CD4-positive, CD25-positive, alpha-beta regulatory T cell (primary cell): ENCODE data around the gene ZP1. TPM values are rescaled to one million over a fixed set of nuclear protein-coding genes. Genes with fewer than 3 reads are reported as not detected.

Experiments used
- ATAC-seq, 2 donors: fragments of 150-1000 bp; cut with Tn5 transposase; one replicate each; pipeline ENCODE4 v1.10.0; 2021; ENCODE audit warnings: low read depth in 2 of 2, moderate number of reproducible peaks in 2 of 2, moderate library complexity in 1 of 2
- DNase-seq, 3 donors: peaks; one replicate each; pipeline versions ENCODE4 v3.0.0 to v3.0.0-alpha.2; 2012 to 2022; ENCODE audit warnings: mixed read lengths in 1 of 3
- H3K27ac ChIP-seq: one replicate; pipeline ENCODE4 v1.7.0; 2013; ENCODE audit warnings: mild to moderate bottlenecking, low read length; ENCODE audit not compliant: insufficient read depth, poor library complexity, severe bottlenecking
- H3K27me3 ChIP-seq: one replicate; pipeline ENCODE4 v1.7.0; 2013; ENCODE audit warnings: low read length; ENCODE audit not compliant: control insufficient read depth, insufficient read depth
- H3K36me3 ChIP-seq: one replicate; pipeline ENCODE4 v1.7.0; 2013; ENCODE audit warnings: mild to moderate bottlenecking, low read length, moderate library complexity; ENCODE audit not compliant: control insufficient read depth, insufficient read depth
- H3K4me1 ChIP-seq: 2 replicates; pipeline ENCODE4 v1.7.0; 2013; ENCODE audit warnings: mild to moderate bottlenecking, low read length; ENCODE audit not compliant: insufficient read depth, control insufficient read depth, poor library complexity, severe bottlenecking
- H3K4me3 ChIP-seq: one replicate; pipeline ENCODE4 v1.7.0; 2013; ENCODE audit warnings: low read depth, mild to moderate bottlenecking, low read length, moderate library complexity
- H3K9me3 ChIP-seq, 2 experiments: 1 replicate in 1 of 2; 2 replicates in 1 of 2; pipeline ENCODE4 v1.7.0; 2013; ENCODE audit warnings: low read length in 2 of 2, mild to moderate bottlenecking in 1 of 2, moderate library complexity in 1 of 2; ENCODE audit not compliant: control insufficient read depth in 2 of 2
- H3K27ac Mint-ChIP-seq, 3 donors: one replicate each; pipeline ENCODE4 v1.8.0; 2020 to 2022; ENCODE audit warnings: mild to moderate bottlenecking in 3 of 3, mixed read lengths in 3 of 3, moderate library complexity in 2 of 3
- H3K27me3 Mint-ChIP-seq: one replicate; pipeline ENCODE4 v1.8.0; 2022; ENCODE audit warnings: mild to moderate bottlenecking, mixed read lengths
- H3K36me3 Mint-ChIP-seq: one replicate; pipeline ENCODE4 v1.8.0; 2020; ENCODE audit warnings: mixed read lengths
- H3K4me1 Mint-ChIP-seq, 4 donors: one replicate each; pipeline ENCODE4 v1.8.0; 2020 to 2022; ENCODE audit warnings: mixed read lengths in 4 of 4, mild to moderate bottlenecking in 1 of 4
- H3K4me3 Mint-ChIP-seq, 4 donors: one replicate each; pipeline ENCODE4 v1.8.0; 2020 to 2022; ENCODE audit warnings: mild to moderate bottlenecking in 4 of 4, mixed read lengths in 4 of 4, moderate library complexity in 3 of 4
- H3K9me3 Mint-ChIP-seq, 7 donors: one replicate each; pipeline ENCODE4 v1.8.0; 2020 to 2022; ENCODE audit warnings: mixed read lengths in 7 of 7, mild to moderate bottlenecking in 3 of 7, moderate library complexity in 2 of 7
- polyA plus RNA-seq, 4 donors: library from polyadenylated mRNA; unstranded; fragments of 300-500 nt; fragmentation: Illumina TruSeq; gene quantifications; one replicate each; pipeline ENCODE4 v1.2.3, GENCODE V29; 2021
- total RNA-seq: library from RNA; stranded (reverse); gene quantifications from one replicate; pipeline ENCODE4 v1.2.3, GENCODE V29; 2022

ZP1 gene
- total and polyA plus RNA-seq, 5 donors from 2014 or later, result not detected

DNA sequence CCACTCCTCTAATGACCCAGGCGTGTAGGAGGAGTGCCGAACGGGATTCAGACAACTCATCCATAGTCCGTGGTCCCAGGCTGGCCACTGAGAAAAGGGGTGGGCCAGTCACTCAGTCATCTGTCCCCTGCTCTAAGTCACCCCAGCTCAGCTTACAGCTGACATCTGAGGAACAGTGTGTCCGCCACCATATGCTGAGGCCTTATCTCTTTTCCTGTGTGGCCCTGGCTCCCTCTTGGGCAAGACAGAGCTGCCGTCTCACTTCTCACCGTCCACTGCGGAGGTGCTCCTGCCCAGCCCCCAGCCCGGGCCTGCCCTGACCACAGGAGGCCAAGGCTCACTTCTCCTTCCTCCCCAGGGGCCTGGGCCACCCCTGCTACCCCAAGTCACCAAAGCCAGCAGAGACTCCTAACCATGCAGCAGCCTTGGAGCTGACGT, 18.6 kb upstream of the ZP1 start:
- no peak overlapping the region for H3K4me3 Mint-ChIP-seq
- no peak overlapping the region for H3K4me3 ChIP-seq
- H3K27me3 Mint-ChIP-seq, result no peaks in the 10 kb centered on the region
- H3K4me1 Mint-ChIP-seq, result peaks cover 0 to 26% (median 17%) of the 10 kb centered on the region in 4 donors
- no peak for DNase-seq
- peaks cover 12% of the 10 kb centered on the region for H3K4me1 ChIP-seq
- H3K27ac ChIP-seq, result no peak overlapping the region
- H3K9me3 ChIP-seq, result no peaks in the 10 kb centered on the region
- no peaks in the 10 kb centered on the region for H3K27me3 ChIP-seq
- H3K36me3 Mint-ChIP-seq, result peaks cover 21% of the 10 kb centered on the region
- ATAC-seq, result no peak
- no peak overlapping the region for H3K27ac Mint-ChIP-seq
- H3K36me3 ChIP-seq, result peaks cover 24% of the 10 kb centered on the region
- no peaks in the 10 kb centered on the region for H3K9me3 Mint-ChIP-seq

DNA sequence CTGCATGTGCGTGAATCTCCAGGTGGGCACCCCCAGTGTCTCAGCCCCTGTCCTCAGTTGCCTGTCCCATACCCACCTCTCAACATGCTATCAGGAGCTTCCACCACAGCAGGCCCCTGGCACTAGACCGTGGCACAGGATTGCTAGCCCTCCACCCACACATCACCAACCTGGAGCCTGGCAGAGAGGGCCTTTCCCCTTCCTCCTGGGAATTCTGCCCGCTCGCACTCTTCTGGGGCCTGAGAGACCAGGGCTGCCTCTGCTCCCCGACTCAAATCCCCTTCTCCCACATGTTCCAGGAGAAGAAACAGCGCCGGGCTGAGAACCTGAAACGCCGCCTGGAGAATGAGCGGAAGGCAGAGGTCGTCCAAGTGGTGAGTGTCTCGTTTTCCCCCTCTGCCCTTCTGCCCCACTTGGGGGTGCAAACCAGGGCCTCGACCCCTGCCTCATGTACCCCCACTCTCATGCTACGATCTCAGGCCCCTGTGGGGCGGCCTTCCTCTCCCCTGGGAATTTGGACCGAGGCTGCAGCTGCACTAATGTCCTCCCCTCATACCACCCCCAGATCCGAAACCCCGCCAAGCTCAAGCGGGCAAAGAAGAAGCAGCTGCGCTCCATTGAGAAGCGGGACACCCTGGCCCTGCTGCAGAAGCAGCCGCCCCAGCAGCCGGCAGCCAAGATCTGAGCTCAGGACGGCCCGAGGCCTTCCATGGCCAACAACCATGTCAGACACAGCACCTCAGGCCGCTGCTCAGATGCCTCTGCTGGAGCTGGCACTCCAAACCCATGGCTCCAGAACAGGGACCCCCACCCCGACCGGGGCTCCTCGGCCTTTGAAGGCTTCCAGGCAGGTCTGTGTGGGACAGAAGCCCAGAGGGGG, 17.5 kb upstream of the ZP1 start:
- Histone ChIP-seq H3K36me3 (peaks cover 24% of the 10 kb centered on the region), H3K4me1 (peaks cover under 1% of the 10 kb centered on the region), H3K4me3 (no peak overlapping the region), H3K27me3 (no peaks in the 10 kb centered on the region), H3K9me3 (no peaks in the 10 kb centered on the region), H3K27ac (no peak overlapping the region)
- ATAC-seq, result no peak
- no peak overlapping the region for H3K27ac Mint-ChIP-seq
- no peaks in the 10 kb centered on the region for H3K27me3 Mint-ChIP-seq
- no peak overlapping the region for H3K4me3 Mint-ChIP-seq
- H3K9me3 Mint-ChIP-seq, result no peaks in the 10 kb centered on the region
- peaks cover 0 to 15% (median 7%) of the 10 kb centered on the region in 4 donors for H3K4me1 Mint-ChIP-seq
- H3K36me3 Mint-ChIP-seq, result peaks cover 21% of the 10 kb centered on the region
- DNase-seq, result no peak

DNA sequence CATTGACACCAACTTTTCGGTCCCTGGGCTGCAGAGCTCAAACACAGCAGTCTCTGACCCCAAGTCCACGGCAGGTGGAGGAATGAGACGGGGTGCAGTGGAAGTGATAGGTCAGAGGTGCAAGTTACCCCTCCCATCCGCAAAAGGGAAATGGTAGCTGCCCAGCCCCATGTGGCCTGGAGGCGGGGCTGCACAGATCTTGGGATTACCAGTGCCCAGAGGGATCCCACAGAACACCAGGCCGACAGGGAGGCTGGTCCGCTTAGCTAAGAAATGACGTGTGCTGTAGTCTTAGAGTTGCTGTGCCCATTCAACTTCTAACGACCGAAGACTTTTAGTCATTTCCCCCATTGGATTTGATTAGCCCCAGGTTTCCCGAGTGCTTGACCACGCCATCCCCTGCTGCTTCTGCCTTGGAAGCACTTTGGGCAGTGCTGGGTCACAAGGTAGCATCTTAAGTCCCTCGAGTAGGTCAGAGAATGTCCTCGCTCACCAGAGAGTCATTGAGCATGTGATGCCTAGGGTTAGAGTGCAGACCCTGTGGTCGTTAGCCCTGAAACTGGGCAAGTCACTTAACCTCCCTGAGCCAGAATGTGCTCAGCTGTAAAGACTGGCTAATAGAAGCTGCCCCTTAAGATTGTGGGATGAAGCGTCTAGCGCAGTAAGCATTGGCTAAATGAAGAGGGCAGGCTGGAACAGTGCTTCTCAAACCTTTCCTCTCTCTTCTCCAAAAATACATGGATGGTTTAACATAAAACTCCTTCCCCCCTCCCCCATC, 15.8 kb upstream of the ZP1 start:
- H3K27ac Mint-ChIP-seq, result no peak overlapping the region
- peaks cover 21% of the 10 kb centered on the region for H3K36me3 Mint-ChIP-seq
- H3K27ac ChIP-seq, result no peak overlapping the region
- no peaks in the 10 kb centered on the region for H3K9me3 Mint-ChIP-seq
- no peaks in the 10 kb centered on the region for H3K27me3 ChIP-seq
- DNase-seq (no peak), ATAC-seq (no peak)
- no peak overlapping the region for H3K4me3 Mint-ChIP-seq
- no peaks in the 10 kb centered on the region for H3K9me3 ChIP-seq
- no peak overlapping the region for H3K4me3 ChIP-seq
- peaks cover 24% of the 10 kb centered on the region for H3K36me3 ChIP-seq
- no peaks in the 10 kb centered on the region for H3K4me1 ChIP-seq
- peaks cover 0 to 5% (median 0%) of the 10 kb centered on the region in 4 donors for H3K4me1 Mint-ChIP-seq
- H3K27me3 Mint-ChIP-seq, result no peaks in the 10 kb centered on the region

DNA sequence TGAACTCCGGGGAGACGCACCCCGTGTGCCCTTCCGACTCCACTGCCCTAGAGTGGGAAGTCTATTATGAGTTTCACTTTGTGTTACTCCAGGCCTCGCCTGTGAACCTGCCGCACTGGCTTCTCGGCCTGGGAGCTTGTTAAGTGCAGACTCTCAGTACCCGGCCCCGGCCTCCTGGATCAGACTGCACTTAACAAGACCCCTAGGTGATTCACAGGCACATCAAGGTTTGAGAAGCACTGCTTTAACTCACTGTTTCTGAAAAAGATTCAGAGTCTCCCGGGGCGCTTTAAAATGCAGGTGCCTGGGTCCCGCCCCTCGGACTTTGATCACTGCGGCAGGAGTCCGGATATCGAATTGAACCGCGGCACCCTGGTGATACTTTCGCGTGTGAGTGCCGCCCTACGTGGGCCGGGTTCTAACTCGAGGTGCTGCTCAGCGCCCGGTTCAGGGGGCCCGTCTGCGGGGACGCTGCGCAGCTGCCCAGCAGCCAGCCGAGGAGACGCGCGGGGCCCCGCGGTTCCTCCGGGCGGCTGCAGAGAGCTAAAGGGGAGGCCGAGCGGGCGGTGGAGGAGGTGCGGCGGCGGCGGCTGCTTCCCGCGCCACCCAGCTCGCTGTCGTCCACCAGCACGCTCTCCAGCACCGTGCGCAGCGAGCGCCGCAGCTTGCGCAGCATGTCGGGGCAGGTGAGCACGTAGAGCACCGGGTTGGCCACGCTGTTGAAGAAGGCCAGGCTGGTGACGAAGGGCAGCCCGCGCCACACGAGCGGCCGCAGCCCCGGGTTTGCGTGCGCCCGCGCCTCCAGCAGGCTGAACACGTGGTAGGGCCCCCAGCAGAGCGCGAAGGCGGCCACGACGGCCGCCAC, 15.0 kb upstream of the ZP1 start:
- no peak for DNase-seq
- Histone ChIP-seq H3K27me3 (no peaks in the 10 kb centered on the region), H3K9me3 (no peaks in the 10 kb centered on the region), H3K4me1 (no peaks in the 10 kb centered on the region), H3K27ac (no peak overlapping the region), H3K36me3 (peaks cover 24% of the 10 kb centered on the region), H3K4me3 (no peak overlapping the region)
- Mint-ChIP-seq H3K4me1 (peaks cover 0 to 3% (median 0%) of the 10 kb centered on the region in 4 donors), H3K27ac (no peak overlapping the region), H3K9me3 (no peaks in the 10 kb centered on the region), H3K4me3 (no peak overlapping the region), H3K36me3 (peaks cover 21% of the 10 kb centered on the region), H3K27me3 (no peaks in the 10 kb centered on the region)
- ATAC-seq, result no peak

DNA sequence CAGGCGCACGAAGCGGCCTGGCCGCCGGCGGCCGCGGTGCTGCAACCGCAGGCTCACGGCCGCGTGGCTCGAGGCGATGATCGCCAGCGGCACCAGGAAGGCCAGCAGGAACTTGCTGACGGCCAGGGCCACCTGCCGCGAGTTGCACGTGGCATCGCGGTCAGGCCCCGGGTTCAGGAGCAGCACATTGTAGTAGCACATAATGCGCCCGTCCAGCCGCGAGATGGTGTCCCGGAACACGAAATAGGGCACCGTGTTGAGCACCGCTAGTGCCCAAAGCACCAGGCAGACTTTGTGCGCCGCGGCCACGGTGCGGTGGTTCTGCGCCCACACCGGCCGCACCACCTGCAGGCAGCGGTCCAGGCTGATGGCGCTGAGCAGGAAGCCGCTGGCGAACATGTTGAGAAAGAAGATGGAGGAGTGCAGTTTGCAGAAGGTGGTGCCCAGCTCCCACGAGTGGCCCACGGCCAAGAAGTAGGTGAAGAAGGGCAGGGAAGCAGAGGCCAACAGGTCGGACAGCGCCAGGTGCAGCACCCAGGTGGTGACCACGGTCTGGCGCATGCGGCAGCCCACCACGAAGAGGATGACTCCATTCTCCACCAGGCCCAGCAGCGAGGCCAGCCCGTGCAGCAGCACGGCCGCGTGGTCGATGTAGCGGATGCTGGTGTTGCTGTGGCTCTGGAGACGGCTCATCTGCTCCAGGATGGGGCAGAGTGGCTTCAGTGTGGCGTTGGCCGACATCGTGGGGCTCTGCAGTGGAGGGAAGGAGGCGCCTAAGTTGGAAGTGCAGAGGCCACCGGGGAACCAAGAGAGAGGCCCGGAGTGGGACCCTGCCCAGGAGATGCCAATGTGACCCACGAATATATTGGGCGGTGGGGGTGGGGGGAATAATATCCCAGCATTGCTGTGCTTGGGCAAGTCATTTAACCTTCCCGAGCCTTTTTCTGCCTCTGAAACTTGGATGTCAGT, 14.1 kb upstream of the ZP1 start:
- no peak overlapping the region for H3K27ac ChIP-seq
- DNase-seq, result no peak
- H3K4me3 ChIP-seq, result no peak overlapping the region
- Mint-ChIP-seq H3K27ac (peak overlapping the region in 1 of 3 donors; percentile 69), H3K27me3 (no peaks in the 10 kb centered on the region), H3K9me3 (no peaks in the 10 kb centered on the region), H3K36me3 (peaks cover 21% of the 10 kb centered on the region), H3K4me1 (peaks cover 0 to 9% (median 0%) of the 10 kb centered on the region in 4 donors), H3K4me3 (peak overlapping the region in 2 of 4 donors; percentile 7 to 38)
- H3K27me3 ChIP-seq, result no peaks in the 10 kb centered on the region
- no peaks in the 10 kb centered on the region for H3K9me3 ChIP-seq
- ATAC-seq, result no peak
- peaks cover 3% of the 10 kb centered on the region for H3K4me1 ChIP-seq
- peaks cover 24% of the 10 kb centered on the region for H3K36me3 ChIP-seq

DNA sequence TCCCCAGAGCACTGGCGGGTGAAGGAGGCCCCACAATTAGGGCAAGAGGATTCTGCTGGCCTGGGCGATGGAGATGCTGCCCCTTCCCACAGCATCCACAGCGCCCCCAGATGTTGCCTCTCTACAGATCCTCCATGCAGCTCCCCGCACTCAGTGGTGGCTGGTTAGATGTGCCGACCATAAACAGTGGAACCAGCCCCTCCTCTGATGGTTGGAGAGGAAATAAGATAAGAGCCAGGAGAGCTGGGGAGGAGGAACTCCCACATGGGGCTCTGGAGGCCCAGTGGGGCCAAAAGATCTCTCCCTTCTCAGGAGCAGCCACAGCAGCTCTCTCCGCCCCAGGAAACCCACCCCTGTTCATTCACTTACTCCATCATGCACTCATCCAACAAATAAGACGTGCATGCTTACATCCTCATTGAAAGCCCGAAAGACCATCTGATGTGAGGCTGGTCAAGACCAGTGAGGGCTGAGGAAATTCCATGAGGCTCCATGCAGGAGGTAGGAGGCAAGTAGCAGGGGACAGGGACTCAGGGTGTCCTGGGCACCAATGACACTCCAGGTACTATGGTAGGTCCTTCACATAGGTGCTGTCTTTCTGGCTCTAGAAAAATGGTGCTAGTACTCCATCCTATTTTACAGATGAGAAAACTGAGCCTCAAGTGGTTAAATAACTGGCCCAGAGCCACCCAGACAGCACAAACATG, 13.0 kb upstream of the ZP1 start:
- DNase-seq, result no peak
- ATAC-seq, result no peak
- Histone ChIP-seq H3K27ac (no peak overlapping the region), H3K36me3 (peaks cover 20% of the 10 kb centered on the region), H3K9me3 (no peaks in the 10 kb centered on the region), H3K4me1 (peaks cover 13% of the 10 kb centered on the region), H3K27me3 (no peaks in the 10 kb centered on the region), H3K4me3 (no peak overlapping the region)
- Mint-ChIP-seq H3K36me3 (peaks cover 16% of the 10 kb centered on the region), H3K4me3 (peak overlapping the region in 1 of 4 donors; percentile 38), H3K27ac (no peak overlapping the region), H3K9me3 (no peaks in the 10 kb centered on the region), H3K4me1 (peaks cover 0 to 19% (median 9%) of the 10 kb centered on the region in 4 donors), H3K27me3 (no peaks in the 10 kb centered on the region)
